ENCODE data around the gene KIAA0753.
A peak's percentile ranks its signal among the peaks of the same experiment; 100 is the strongest.
"Not testable (repeated sequence)": the region's sequence is repeated elsewhere in the genome, so short reads cannot be mapped to it uniquely, and the experiment has no call there.

KIAA0753 gene

GRCh38 chr17:6574687-6575595, 65.6 kb downstream of the KIAA0753 start:
- no peak for DNase-seq (ENCODE audit: extremely low read depth, low read depth)

GRCh38 chr17:6573982-6574686, 66.4 kb downstream of the KIAA0753 start:
- no peak for DNase-seq (ENCODE audit: extremely low read depth, low read depth)
- no peak for TF ChIP-seq CTCF (IDR thresholded peaks at IDR 0.05; ENCODE audit: low read depth, low read length)

More at GRCh38 chr17:6574687-6575595, 65.6 kb downstream of the KIAA0753 start:
- peak; percentile 4 for TF ChIP-seq CTCF (IDR thresholded peaks at IDR 0.05; ENCODE audit: low read depth, low read length)

GRCh38 chr17:6573495-6573894, 67.0 kb downstream of the KIAA0753 start:
- DNase-seq (ENCODE audit: extremely low read depth, low read depth), result not testable (repeated sequence)

GRCh38 chr17:6572972-6573370, 67.5 kb downstream of the KIAA0753 start:
- TF ChIP-seq CTCF (IDR thresholded peaks at IDR 0.05; ENCODE audit: low read depth, low read length), result no peak
- DNase-seq (ENCODE audit: extremely low read depth, low read depth), result no peak

GRCh38 chr17:6571452-6571781, 69.1 kb downstream of the KIAA0753 start:
- TF ChIP-seq CTCF (IDR thresholded peaks at IDR 0.05; ENCODE audit: low read depth, low read length), result no peak
- DNase-seq (ENCODE audit: extremely low read depth, low read depth), result no peak

GRCh38 chr17:6570731-6571451, 69.6 kb downstream of the KIAA0753 start:
- TF ChIP-seq CTCF (IDR thresholded peaks at IDR 0.05; ENCODE audit: low read depth, low read length), result no peak
- no peak for DNase-seq (ENCODE audit: extremely low read depth, low read depth)

GRCh38 chr17:6569370-6570285, 70.9 kb downstream of the KIAA0753 start:
- no peak for TF ChIP-seq CTCF (IDR thresholded peaks at IDR 0.05; ENCODE audit: low read depth, low read length)
- DNase-seq (ENCODE audit: extremely low read depth, low read depth), result no peak
